GM10266 (cell line): ENCODE measurements around the gene FOXS1.

ENCODE experiments used
- DNase-seq: peaks from one replicate; pipeline ENCODE4 v3.0.0; 2012; ENCODE audit errors: extremely low spot score
- TF ChIP-seq, protein P1 (sequence below): IDR thresholded peaks from 2 replicates; pipeline ENCODE4 v1.5.1; 2012; ENCODE audit warnings: mild to moderate bottlenecking, low read depth; ENCODE audit not compliant: control insufficient read depth, insufficient read depth; ENCODE audit errors: missing control alignments

FOXS1 gene

GRCh38 chr20:31866221-31866620, 20.8 kb upstream of the FOXS1 start:
- TF ChIP-seq, protein P1, sequence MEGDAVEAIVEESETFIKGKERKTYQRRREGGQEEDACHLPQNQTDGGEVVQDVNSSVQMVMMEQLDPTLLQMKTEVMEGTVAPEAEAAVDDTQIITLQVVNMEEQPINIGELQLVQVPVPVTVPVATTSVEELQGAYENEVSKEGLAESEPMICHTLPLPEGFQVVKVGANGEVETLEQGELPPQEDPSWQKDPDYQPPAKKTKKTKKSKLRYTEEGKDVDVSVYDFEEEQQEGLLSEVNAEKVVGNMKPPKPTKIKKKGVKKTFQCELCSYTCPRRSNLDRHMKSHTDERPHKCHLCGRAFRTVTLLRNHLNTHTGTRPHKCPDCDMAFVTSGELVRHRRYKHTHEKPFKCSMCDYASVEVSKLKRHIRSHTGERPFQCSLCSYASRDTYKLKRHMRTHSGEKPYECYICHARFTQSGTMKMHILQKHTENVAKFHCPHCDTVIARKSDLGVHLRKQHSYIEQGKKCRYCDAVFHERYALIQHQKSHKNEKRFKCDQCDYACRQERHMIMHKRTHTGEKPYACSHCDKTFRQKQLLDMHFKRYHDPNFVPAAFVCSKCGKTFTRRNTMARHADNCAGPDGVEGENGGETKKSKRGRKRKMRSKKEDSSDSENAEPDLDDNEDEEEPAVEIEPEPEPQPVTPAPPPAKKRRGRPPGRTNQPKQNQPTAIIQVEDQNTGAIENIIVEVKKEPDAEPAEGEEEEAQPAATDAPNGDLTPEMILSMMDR: no peak
- no peak for DNase-seq

DNA sequence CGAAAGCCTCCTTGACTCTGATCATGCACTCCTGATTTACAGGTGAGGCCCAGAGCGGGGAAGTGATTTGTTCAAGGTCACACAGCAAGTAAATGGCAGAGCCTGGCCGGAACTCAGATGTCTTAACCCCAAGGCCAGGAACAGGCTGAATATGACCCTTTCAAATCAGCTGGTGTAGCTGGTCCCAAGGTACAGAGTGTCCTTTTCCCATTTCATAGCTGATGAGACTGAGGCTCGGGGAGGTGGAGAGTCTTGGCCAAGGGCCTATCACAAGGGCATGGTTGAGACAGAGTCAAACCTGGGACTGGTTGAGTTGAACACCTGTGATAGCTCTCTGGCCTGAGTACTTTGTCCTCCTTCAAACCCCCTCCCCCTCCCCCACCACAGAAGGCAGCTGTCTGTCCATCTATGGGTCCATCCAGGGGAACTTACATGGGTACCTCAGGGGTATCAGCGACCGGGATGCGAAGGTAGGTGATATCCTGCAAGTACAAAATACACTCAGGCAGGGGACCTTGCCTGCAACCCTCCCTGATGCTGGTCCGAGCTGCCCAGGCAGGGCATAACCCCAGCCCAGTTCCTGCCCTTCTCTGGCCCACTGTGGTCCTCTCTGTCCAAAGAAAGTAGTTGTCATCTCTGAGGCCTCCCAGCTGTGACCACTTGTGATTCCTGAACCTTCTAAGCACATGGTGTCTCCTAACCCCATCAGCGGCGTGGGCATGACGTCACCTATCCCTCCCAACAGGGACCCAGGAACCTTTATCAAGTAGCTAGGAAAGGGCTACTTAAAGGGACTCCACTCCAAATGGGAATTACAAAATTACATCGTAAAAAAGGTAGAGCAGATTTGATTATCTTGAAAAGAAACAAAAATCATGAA, 19.4 kb upstream of the FOXS1 start:
- TF ChIP-seq, protein P1: no peak
- no peak for DNase-seq

DNA sequence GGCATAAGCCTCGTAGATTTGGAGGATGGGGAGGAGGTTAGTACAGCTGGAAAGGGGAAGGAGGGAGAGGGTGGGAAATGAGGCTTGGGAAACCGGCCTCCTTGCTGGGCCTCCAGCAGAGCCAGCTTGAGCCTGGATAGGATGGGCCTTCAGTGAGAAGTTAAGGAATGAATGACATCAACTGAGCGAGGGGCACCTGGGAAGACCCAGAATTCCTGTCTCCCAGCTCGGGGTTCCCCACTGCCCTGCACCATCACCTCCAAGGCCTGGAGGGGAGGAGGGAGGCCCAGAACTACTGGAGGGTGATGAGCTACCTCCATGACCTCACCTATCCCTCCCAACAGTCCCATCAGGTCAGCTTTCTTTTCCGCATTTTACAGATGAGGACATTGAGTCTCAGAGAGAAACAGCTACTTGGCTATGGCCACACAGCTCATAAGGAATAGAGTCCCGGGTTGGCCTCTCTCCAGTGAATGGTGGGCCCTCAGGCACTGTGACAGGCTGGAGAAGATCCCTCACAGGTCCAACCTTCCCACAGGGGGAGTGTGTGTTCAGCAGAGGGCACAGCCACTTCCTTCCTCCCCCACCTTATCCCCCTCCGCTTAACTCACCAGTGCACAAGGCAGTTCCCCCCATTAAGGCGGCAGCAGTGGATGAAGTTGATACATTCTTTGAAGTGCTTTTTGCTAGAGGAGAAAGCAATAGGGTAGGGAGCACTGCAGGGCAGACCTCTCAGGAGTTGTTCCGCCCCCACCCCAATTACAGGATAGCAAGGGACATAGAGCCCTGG, 18.1 kb upstream of the FOXS1 start:
- TF ChIP-seq, protein P1: no peak
- DNase-seq: peak; percentile 13

DNA sequence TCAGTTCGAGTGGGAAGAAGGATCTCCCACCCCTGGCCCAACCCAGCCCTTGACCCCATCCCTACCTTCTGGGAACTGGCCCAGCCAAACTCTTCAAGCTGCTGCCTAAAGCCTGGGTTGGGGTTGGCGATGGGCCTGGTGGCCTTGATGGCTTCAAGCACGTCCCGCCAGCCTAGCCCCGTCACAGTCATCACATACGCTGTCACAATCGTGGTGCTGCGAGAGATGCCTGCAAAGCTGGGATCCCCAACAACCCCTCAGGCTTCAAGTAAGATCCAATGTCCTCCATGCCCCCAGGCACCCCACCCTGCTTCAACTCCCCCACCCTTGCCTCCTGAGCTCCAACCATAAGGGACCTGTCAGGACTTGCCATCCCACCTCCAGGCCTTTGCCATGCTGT, 17.1 kb upstream of the FOXS1 start:
- TF ChIP-seq, protein P1: no peak
- DNase-seq: peak; percentile 27

GRCh38 chr20:31862157-31862470, 16.7 kb upstream of the FOXS1 start:
- no peak for DNase-seq
- TF ChIP-seq, protein P1: no peak

- TF ChIP-seq, protein P1: no peak
- DNase-seq: peak; percentile 95
Measured at GRCh38 chr20:31861385-31862156, 16.2 kb upstream of the FOXS1 start.
